Ishikawa (cell line): ENCODE measurements around the gene PARD6G.

Experiments used
- CEBPB ChIP-seq: IDR thresholded peaks from 2 replicates; pipeline ENCODE4 v1.6.1; 2012
- CREB1 ChIP-seq: IDR thresholded peaks from 2 replicates; pipeline ENCODE4 v1.6.1; 2012; ENCODE audit warnings: low read depth
- EGR1 ChIP-seq: IDR thresholded peaks from 2 replicates; pipeline ENCODE4 v1.6.1; 2012
- EP300 ChIP-seq: IDR thresholded peaks from 2 replicates; pipeline ENCODE4 v1.6.1; 2012; ENCODE audit warnings: borderline replicate concordance
- FOXM1 ChIP-seq: IDR thresholded peaks from 2 replicates; pipeline ENCODE4 v1.6.1; 2012; ENCODE audit warnings: low read depth, borderline replicate concordance
- NFIC ChIP-seq: IDR thresholded peaks from 2 replicates; pipeline ENCODE4 v1.6.1; 2012
- RAD21 ChIP-seq: IDR thresholded peaks from 2 replicates; pipeline ENCODE4 v1.6.1; 2012; ENCODE audit warnings: low read depth
- TAF1 ChIP-seq: IDR thresholded peaks from 2 replicates; pipeline ENCODE4 v1.6.1; 2012; ENCODE audit warnings: low read depth, mild to moderate bottlenecking
- TCF12 ChIP-seq: IDR thresholded peaks from 2 replicates; pipeline ENCODE4 v1.6.1; 2012; ENCODE audit warnings: low read depth
- TEAD4 ChIP-seq: IDR thresholded peaks from 2 replicates; pipeline ENCODE4 v1.6.1; 2012
- YY1 ChIP-seq: IDR thresholded peaks from 2 replicates; pipeline ENCODE4 v1.6.1; 2012; ENCODE audit warnings: low read depth
- ZBTB7A ChIP-seq: IDR thresholded peaks from 2 replicates; pipeline ENCODE4 v1.6.1; 2012; ENCODE audit warnings: low read depth
- TF ChIP-seq, protein P1 (sequence below): IDR thresholded peaks from 2 replicates; pipeline ENCODE4 v1.6.1; 2012; ENCODE audit warnings: low read depth, mild to moderate bottlenecking
- TF ChIP-seq, protein P2 (sequence below): IDR thresholded peaks from 2 replicates; pipeline ENCODE4 v1.6.1; 2012
- TF ChIP-seq, protein P3 (sequence below): IDR thresholded peaks from 2 replicates; pipeline ENCODE4 v1.6.1; 2012

Gene PARD6G

DNA sequence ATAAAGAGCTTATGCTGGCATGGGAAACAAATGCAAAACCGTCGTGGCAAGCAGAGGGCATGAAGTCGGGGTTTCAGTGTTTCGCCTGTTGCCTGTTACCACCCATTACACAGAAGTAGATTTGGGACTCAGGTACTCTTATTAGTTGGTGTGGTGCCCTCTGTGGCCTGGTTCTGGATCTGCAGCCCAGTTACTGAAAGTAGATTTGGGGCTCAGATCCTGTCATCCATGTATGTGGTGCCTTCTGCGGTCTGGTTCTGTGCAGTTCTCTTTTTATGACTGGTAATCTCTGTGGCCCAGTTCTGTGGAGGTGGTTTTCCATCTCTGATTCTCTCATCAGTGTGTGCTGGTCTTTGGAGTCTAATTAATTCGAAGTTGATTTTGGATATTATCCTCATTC is 93.0 kb downstream of the PARD6G start:
- TF ChIP-seq RAD21, result peak; percentile 47; the same call in 1 of the 2 replicates
- no peak for TF ChIP-seq TCF12

DNA sequence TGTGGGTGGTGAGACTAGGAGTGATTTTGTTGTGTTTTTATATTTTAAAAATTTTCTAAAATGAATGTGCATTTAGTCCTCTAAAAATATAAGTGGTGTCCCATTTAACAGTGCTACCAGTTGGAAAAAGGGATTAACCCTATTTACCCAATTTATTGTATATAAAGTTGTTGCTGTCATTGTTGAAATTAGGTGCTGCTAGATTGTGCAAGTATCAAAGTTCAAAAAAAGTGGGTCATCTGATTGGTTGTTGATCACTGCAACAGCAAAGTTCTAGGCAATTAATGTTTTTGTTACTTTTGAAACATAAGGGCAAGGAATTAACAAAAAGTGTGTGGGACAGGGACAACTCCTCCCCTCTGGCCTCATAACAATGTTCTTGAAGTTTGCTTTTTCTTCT is 97.6 kb downstream of the PARD6G start:
- TF ChIP-seq YY1 (no peak), CREB1 (no peak), ZBTB7A (no peak), FOXM1 (no peak), RAD21 (no peak), EGR1 (no peak), TAF1 (no peak), TEAD4 (no peak), NFIC (no peak), EP300 (no peak)
- TF ChIP-seq, protein P1, sequence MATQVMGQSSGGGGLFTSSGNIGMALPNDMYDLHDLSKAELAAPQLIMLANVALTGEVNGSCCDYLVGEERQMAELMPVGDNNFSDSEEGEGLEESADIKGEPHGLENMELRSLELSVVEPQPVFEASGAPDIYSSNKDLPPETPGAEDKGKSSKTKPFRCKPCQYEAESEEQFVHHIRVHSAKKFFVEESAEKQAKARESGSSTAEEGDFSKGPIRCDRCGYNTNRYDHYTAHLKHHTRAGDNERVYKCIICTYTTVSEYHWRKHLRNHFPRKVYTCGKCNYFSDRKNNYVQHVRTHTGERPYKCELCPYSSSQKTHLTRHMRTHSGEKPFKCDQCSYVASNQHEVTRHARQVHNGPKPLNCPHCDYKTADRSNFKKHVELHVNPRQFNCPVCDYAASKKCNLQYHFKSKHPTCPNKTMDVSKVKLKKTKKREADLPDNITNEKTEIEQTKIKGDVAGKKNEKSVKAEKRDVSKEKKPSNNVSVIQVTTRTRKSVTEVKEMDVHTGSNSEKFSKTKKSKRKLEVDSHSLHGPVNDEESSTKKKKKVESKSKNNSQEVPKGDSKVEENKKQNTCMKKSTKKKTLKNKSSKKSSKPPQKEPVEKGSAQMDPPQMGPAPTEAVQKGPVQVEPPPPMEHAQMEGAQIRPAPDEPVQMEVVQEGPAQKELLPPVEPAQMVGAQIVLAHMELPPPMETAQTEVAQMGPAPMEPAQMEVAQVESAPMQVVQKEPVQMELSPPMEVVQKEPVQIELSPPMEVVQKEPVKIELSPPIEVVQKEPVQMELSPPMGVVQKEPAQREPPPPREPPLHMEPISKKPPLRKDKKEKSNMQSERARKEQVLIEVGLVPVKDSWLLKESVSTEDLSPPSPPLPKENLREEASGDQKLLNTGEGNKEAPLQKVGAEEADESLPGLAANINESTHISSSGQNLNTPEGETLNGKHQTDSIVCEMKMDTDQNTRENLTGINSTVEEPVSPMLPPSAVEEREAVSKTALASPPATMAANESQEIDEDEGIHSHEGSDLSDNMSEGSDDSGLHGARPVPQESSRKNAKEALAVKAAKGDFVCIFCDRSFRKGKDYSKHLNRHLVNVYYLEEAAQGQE, result no peak

DNA sequence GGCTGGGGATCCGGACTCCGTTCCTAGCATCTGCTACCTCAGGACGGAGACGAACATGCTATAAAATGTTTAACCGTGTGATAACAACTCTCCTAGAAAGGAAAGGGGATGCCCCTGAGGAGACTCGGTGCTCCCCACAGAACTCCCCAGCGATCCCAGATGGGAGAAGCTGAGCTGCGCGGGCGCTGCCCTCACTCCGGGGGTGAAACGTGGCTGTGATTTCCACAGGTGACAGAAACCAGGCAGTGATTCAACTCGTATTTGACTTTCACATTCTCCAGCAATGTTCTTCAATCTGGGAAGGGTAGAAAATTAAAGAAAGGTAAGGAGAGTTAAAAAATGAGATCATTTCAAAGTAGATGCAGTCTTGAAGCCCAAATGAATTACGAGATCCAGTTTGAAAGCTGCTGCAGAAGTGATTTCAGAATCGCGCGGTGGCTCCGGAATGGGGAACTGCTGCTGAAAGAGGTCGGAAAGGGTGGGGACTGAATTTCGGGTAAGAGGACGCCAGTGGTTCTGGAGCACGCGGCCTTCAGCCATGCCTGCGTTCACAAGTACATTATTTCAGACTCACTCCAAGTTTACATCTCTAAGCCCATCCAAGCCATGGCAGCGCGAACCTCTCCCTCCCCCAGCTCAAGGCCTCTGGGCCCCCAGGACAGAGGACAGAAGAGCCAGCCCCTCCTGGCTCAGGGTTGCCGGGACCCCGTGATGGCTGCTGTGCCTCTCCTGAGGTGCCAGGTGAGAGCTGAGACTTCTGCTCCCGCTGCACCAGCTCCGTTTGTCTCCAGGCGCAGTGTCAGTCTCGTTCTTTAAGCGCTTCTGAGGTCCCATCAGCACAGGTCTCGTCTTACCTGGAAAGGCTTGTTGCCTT is 98.8 kb downstream of the PARD6G start:
- TF ChIP-seq EGR1, result no peak
- TF ChIP-seq NFIC, result no peak
- no peak for TF ChIP-seq ZBTB7A
- TF ChIP-seq, protein P2, sequence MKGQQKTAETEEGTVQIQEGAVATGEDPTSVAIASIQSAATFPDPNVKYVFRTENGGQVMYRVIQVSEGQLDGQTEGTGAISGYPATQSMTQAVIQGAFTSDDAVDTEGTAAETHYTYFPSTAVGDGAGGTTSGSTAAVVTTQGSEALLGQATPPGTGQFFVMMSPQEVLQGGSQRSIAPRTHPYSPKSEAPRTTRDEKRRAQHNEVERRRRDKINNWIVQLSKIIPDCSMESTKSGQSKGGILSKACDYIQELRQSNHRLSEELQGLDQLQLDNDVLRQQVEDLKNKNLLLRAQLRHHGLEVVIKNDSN, result no peak
- no peak for TF ChIP-seq CREB1
- no peak for TF ChIP-seq TAF1
- no peak for TF ChIP-seq TCF12
- TF ChIP-seq RAD21, result no peak
- no peak for TF ChIP-seq CEBPB
- TF ChIP-seq, protein P3, sequence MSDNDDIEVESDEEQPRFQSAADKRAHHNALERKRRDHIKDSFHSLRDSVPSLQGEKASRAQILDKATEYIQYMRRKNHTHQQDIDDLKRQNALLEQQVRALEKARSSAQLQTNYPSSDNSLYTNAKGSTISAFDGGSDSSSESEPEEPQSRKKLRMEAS, result no peak
- TF ChIP-seq, protein P1, result no peak
- TF ChIP-seq YY1, result no peak
- TF ChIP-seq FOXM1, result no peak
- TF ChIP-seq EP300, result no peak

DNA sequence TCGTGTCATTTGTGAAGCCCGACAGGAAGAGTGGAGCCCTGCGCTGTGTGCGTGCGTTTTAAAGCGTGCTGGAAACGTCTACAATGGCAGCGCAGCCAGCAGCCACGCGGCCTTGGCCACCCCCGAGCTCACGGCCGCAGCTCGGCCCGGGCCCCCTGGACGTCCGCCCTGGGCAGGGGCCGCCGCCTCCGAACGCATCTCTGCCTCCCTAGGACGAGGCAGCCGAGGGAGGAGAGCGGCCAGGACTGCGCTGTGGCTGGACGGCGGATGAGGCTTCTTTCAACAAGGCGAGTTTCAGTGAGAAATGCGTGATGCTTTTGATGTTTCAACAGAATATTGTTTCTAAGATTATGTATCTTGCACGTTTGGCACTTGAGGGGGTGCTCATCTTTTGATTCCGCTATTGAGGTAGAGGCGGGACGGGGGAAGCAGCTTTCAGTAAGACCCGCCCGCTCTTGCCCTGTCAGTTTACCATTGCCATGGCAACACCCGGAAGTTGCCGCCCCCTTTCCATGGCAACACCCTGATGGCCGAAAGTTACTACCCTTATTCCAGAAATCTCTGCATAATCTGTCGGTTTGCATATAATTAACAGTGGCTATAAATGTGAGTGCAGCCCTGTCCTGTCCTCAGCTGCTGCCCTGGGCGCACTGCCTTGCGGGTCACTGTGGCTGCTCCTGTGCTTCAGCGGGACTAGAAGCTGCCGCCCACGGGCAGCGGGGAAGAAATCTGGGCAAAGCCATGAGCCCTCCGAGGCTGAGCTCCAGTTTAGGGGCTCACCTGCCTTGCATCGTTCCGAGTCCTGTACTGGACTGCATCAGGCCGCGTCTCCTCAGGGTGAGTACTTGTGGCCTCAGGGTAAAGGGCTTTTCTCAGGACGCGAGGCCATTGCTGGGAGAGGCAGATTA is 99.6 kb downstream of the PARD6G start:
- TF ChIP-seq NFIC (no peak), TAF1 (no peak), TCF12 (no peak), RAD21 (no peak), CREB1 (no peak), CEBPB (no peak), ZBTB7A (no peak), EGR1 (peak; percentile 27; the same call in 1 of the 2 replicates), FOXM1 (no peak), TEAD4 (no peak), YY1 (0 out of 2 replicates have a peak, but pooled peaks have one; percentile 51), EP300 (no peak)
- TF ChIP-seq, protein P1, result no peak
- TF ChIP-seq, protein P3, result peak; percentile 34; the same call in 1 of the 2 replicates
- TF ChIP-seq, protein P2, result no peak
